ENCODE data around the gene LAMC1. TPM values are rescaled to one million over a fixed set of nuclear protein-coding genes. Genes with fewer than 3 reads are reported as not detected.

Gene LAMC1
- total and polyA plus RNA-seq, 2 donors (not counting 1 experiment from before 2014, with no cell fraction given) = 408 to 604 TPM

DNA sequence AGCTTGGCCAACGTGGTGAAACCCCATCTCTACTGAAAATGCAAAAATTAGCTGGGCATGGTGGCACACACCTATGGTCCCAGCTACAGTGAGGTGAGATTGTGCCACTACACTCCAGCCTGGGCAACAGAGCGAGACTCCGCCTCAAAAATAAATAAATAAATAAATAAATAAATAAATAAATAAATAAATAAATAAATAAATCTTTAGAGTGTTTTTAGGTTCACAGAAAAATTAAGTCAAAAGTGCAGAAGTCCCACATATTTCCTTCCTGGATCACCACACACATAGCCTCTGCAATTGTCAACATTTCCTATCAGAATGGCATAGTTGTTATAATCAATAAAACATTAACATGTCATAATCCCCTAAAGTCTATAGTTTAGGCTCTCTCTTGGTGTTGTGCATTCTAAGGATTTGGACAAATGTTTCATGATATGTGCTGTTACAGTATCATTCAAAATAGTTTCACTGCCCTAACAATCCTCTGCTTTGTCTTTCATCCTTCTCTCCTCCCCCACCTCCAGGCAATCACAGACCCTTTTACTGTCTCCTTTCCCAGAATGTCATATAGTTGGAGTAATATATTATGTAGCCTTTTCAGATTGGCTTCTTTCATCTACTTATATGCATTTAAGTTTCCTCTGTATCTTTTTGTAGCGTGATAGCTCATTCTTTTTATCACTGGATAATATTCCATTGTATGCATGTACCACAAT lies 58.3 kb downstream of the LAMC1 start:
- Histone ChIP-seq H3K4me1 (ENCODE audit: control insufficient read depth, extremely low read depth, insufficient read depth, low read length) (peaks cover 9% of the 10 kb centered on the region), H3K79me2 (ENCODE audit: control insufficient read depth, insufficient read depth, low read length) (peaks cover 87% of the 10 kb centered on the region), H3K9me3 (ENCODE audit: control insufficient read depth, insufficient read depth, low read depth, low read length) (no peaks in the 10 kb centered on the region), H3K27me3 (ENCODE audit: control insufficient read depth, insufficient read depth, low read length) (no peaks in the 10 kb centered on the region), H3K36me3 (ENCODE audit: control insufficient read depth, insufficient read depth, low read length) (no peaks in the 10 kb centered on the region), H2AFZ (ENCODE audit: low read length) (no peak overlapping the region), H3K9ac (ENCODE audit: insufficient read depth, low read length) (no peak overlapping the region), H4K20me1 (ENCODE audit: control insufficient read depth, extremely low read depth, insufficient read depth, low read length) (no peaks in the 10 kb centered on the region), H3K4me3 (replicated peaks in 1 of 4; ENCODE audit: control extremely low read depth in 1 of 4, insufficient read depth in 1 of 4, low read depth in 3 of 4, low read length in 4 of 4) (no peak overlapping the region), H3K27ac (ENCODE audit: insufficient read depth, low read length) (no peak overlapping the region), H3K4me2 (ENCODE audit: extremely low read depth, insufficient read depth, low read length) (no peak overlapping the region)
- TF ChIP-seq EZH2 (IDR thresholded peaks at IDR 0.05; ENCODE audit: low read length, missing control alignments) = no peak
- no peak for TF ChIP-seq CTCF (conservative IDR thresholded peaks at IDR 0.05 in 1 of 2, IDR thresholded peaks at IDR 0.05 in 1 of 2; ENCODE audit: low read depth in 1 of 2, low read length in 2 of 2)
- DNase-seq (ENCODE audit: low read depth in 2 of 2) = no peak

DNA sequence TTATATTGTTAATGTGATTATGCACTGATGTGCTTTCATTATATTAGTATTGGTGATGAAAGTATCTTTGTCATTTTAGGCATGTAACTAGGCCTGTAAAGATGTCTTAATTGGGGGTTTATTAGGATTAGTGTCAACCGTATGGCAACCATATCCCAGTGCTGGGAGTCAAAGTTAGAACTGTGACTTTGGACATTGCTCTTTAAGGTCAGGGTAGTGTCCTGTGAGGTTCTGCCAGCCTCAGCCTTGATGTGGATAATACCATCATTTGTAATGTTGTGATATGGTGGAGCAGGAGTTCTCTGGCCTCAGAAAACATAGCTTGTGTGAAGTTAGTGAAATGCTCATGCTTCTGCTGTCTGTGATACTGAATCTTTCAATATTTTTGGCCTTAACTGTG lies 59.4 kb downstream of the LAMC1 start:
- no peak for DNase-seq (ENCODE audit: low read depth in 2 of 2)
- Histone ChIP-seq H2AFZ (ENCODE audit: low read length) (no peak overlapping the region), H3K27me3 (ENCODE audit: control insufficient read depth, insufficient read depth, low read length) (no peaks in the 10 kb centered on the region), H3K9me3 (ENCODE audit: control insufficient read depth, insufficient read depth, low read depth, low read length) (no peaks in the 10 kb centered on the region), H3K27ac (ENCODE audit: insufficient read depth, low read length) (no peak overlapping the region), H3K79me2 (ENCODE audit: control insufficient read depth, insufficient read depth, low read length) (peaks cover 88% of the 10 kb centered on the region), H3K9ac (ENCODE audit: insufficient read depth, low read length) (no peak overlapping the region), H3K36me3 (ENCODE audit: control insufficient read depth, insufficient read depth, low read length) (no peaks in the 10 kb centered on the region), H3K4me1 (ENCODE audit: control insufficient read depth, extremely low read depth, insufficient read depth, low read length) (peaks cover 9% of the 10 kb centered on the region), H3K4me2 (ENCODE audit: extremely low read depth, insufficient read depth, low read length) (no peak overlapping the region), H4K20me1 (ENCODE audit: control insufficient read depth, extremely low read depth, insufficient read depth, low read length) (no peaks in the 10 kb centered on the region), H3K4me3 (replicated peaks in 1 of 4; ENCODE audit: control extremely low read depth in 1 of 4, insufficient read depth in 1 of 4, low read depth in 3 of 4, low read length in 4 of 4) (no peak overlapping the region)
- TF ChIP-seq CTCF (conservative IDR thresholded peaks at IDR 0.05 in 1 of 2, IDR thresholded peaks at IDR 0.05 in 1 of 2; ENCODE audit: low read depth in 1 of 2, low read length in 2 of 2) (no peak), EZH2 (IDR thresholded peaks at IDR 0.05; ENCODE audit: low read length, missing control alignments) (no peak)

- TF ChIP-seq CTCF (conservative IDR thresholded peaks at IDR 0.05 in 1 of 2, IDR thresholded peaks at IDR 0.05 in 1 of 2; ENCODE audit: low read depth in 1 of 2, low read length in 2 of 2) (no peak), EZH2 (IDR thresholded peaks at IDR 0.05; ENCODE audit: low read length, missing control alignments) (no peak)
- no peaks in the 10 kb centered on the region for H4K20me1 ChIP-seq (ENCODE audit: control insufficient read depth, extremely low read depth, insufficient read depth, low read length)
These were observed 63.8 kb downstream of the LAMC1 start for GRCh38 chr1:183087001-183087400.

More at GRCh38 chr1:183087001-183087400, 63.8 kb downstream of the LAMC1 start:
- H3K4me3 ChIP-seq (replicated peaks in 1 of 4; ENCODE audit: control extremely low read depth in 1 of 4, insufficient read depth in 1 of 4, low read depth in 3 of 4, low read length in 4 of 4) = no peak overlapping the region
- H3K27me3 ChIP-seq (ENCODE audit: control insufficient read depth, insufficient read depth, low read length) = no peaks in the 10 kb centered on the region
- no peak overlapping the region for H3K9ac ChIP-seq (ENCODE audit: insufficient read depth, low read length)
- peaks cover 92% of the 10 kb centered on the region for H3K79me2 ChIP-seq (ENCODE audit: control insufficient read depth, insufficient read depth, low read length)
- peaks cover 8% of the 10 kb centered on the region for H3K4me1 ChIP-seq (ENCODE audit: control insufficient read depth, extremely low read depth, insufficient read depth, low read length)
- no peak for DNase-seq (ENCODE audit: low read depth in 2 of 2)
- no peaks in the 10 kb centered on the region for H3K36me3 ChIP-seq (ENCODE audit: control insufficient read depth, insufficient read depth, low read length)
- no peak overlapping the region for H3K27ac ChIP-seq (ENCODE audit: insufficient read depth, low read length)
- H3K4me2 ChIP-seq (ENCODE audit: extremely low read depth, insufficient read depth, low read length) = no peak overlapping the region
- no peak overlapping the region for H2AFZ ChIP-seq (ENCODE audit: low read length)
- no peaks in the 10 kb centered on the region for H3K9me3 ChIP-seq (ENCODE audit: control insufficient read depth, insufficient read depth, low read depth, low read length)

All from fibroblast of lung (primary cell).